ENCODE data around the gene AP2A1. TPM values are rescaled to one million over a fixed set of nuclear protein-coding genes. Genes with fewer than 3 reads are reported as not detected.

AP2A1 gene
- total and polyA plus RNA-seq, 10 of the 15 experiments (the other 5 are each of a cell fraction or from before 2014, with no cell fraction given), result 0.68 to 78.8 (median 33.8) TPM

DNA sequence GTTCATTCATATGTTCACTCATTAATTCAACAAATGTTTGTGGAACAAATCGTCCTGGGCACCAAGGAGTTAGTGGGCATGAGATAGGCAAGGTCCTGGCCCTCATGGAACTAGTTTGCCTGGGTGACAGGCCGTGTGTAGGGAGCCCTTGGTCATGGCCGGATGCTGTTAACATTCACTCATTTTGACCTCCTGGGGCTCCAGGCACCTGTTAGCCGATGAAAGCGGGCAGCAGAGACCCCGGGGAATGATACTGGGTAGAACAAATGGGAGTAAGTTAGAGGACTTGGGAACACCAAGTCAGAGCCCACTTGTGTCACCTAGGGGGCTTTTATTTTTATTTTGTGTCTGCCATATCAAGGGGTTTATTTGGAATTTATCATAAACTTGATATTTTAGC lies 57.9 kb downstream of the AP2A1 start (continued):
- TF ChIP-seq, protein P1, sequence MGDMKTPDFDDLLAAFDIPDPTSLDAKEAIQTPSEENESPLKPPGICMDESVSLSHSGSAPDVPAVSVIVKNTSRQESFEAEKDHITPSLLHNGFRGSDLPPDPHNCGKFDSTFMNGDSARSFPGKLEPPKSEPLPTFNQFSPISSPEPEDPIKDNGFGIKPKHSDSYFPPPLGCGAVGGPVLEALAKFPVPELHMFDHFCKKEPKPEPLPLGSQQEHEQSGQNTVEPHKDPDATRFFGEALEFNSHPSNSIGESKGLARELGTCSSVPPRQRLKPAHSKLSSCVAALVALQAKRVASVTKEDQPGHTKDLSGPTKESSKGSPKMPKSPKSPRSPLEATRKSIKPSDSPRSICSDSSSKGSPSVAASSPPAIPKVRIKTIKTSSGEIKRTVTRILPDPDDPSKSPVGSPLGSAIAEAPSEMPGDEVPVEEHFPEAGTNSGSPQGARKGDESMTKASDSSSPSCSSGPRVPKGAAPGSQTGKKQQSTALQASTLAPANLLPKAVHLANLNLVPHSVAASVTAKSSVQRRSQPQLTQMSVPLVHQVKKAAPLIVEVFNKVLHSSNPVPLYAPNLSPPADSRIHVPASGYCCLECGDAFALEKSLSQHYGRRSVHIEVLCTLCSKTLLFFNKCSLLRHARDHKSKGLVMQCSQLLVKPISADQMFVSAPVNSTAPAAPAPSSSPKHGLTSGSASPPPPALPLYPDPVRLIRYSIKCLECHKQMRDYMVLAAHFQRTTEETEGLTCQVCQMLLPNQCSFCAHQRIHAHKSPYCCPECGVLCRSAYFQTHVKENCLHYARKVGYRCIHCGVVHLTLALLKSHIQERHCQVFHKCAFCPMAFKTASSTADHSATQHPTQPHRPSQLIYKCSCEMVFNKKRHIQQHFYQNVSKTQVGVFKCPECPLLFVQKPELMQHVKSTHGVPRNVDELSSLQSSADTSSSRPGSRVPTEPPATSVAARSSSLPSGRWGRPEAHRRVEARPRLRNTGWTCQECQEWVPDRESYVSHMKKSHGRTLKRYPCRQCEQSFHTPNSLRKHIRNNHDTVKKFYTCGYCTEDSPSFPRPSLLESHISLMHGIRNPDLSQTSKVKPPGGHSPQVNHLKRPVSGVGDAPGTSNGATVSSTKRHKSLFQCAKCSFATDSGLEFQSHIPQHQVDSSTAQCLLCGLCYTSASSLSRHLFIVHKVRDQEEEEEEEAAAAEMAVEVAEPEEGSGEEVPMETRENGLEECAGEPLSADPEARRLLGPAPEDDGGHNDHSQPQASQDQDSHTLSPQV (IDR thresholded peaks at IDR 0.05), result no peak
- TF ChIP-seq HSF1 (IDR thresholded peaks at IDR 0.05; ENCODE audit: low read depth, low read length) (no peak), NR2C2 (IDR thresholded peaks at IDR 0.05; ENCODE audit: borderline replicate concordance, control insufficient read depth, insufficient read length, low read depth) (no peak), MYC (IDR thresholded peaks at IDR 0.05; ENCODE audit: insufficient read depth, insufficient read length, insufficient replicate concordance, low read length, severe bottlenecking) (no peak), SMAD1 (IDR thresholded peaks at IDR 0.05; ENCODE audit: low read depth, partially characterized antibody) (no peak), STAT3 (IDR thresholded peaks at IDR 0.05; ENCODE audit: low read depth, low read length) (no peak), MXI1 (IDR thresholded peaks at IDR 0.05; ENCODE audit: low read depth, low read length) (no peak), EP300 (IDR thresholded peaks at IDR 0.05; ENCODE audit: borderline replicate concordance in 1 of 2, control insufficient read depth in 1 of 2, low read depth in 2 of 2, low read length in 2 of 2) (no peak), PAX5 (IDR thresholded peaks at IDR 0.05; ENCODE audit: borderline replicate concordance, low read depth, low read length) (no peak), RB1 (IDR thresholded peaks at IDR 0.05; ENCODE audit: borderline replicate concordance) (no peak), JUND (IDR thresholded peaks at IDR 0.05; ENCODE audit: low read depth, low read length) (no peak)
- TF ChIP-seq, protein P2, sequence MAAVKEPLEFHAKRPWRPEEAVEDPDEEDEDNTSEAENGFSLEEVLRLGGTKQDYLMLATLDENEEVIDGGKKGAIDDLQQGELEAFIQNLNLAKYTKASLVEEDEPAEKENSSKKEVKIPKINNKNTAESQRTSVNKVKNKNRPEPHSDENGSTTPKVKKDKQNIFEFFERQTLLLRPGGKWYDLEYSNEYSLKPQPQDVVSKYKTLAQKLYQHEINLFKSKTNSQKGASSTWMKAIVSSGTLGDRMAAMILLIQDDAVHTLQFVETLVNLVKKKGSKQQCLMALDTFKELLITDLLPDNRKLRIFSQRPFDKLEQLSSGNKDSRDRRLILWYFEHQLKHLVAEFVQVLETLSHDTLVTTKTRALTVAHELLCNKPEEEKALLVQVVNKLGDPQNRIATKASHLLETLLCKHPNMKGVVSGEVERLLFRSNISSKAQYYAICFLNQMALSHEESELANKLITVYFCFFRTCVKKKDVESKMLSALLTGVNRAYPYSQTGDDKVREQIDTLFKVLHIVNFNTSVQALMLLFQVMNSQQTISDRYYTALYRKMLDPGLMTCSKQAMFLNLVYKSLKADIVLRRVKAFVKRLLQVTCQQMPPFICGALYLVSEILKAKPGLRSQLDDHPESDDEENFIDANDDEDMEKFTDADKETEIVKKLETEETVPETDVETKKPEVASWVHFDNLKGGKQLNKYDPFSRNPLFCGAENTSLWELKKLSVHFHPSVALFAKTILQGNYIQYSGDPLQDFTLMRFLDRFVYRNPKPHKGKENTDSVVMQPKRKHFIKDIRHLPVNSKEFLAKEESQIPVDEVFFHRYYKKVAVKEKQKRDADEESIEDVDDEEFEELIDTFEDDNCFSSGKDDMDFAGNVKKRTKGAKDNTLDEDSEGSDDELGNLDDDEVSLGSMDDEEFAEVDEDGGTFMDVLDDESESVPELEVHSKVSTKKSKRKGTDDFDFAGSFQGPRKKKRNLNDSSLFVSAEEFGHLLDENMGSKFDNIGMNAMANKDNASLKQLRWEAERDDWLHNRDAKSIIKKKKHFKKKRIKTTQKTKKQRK (IDR thresholded peaks at IDR 0.05; ENCODE audit: low read depth, low read length), result no peak

All from GM12878 (cell line).